IMR-90 (cell line): ENCODE measurements around the gene REV3L. TPM values are rescaled to one million over a fixed set of nuclear protein-coding genes. Genes with fewer than 3 reads are reported as not detected.
"Not testable (repeated sequence)": the region's sequence is repeated elsewhere in the genome, so short reads cannot be mapped to it uniquely, and the experiment has no call there.

ENCODE experiments used
- ATAC-seq: fragments of 200-7000 bp; cut with Tn5 transposase; 2 replicates; pipeline ENCODE4 v1.9.1; 2020; ENCODE audit warnings: low read depth, mild to moderate bottlenecking, moderate library complexity
- BruUV-seq: library from RNA; stranded (reverse); fragments of 400-500 nt; replicated peaks from 2 replicates; lab custom pipeline; 2021; lab: Mats Ljungman, UMichigan
- CTCF ChIA-PET: fragments of 300-600 bp; formaldehyde crosslinking; extraction: SDS; loops from one replicate; lab custom pipeline; 2021; ENCODE audit warnings: antibody characterized with exemption; lab: Yijun Ruan, JAX
- POLR2A ChIA-PET: fragments of 300-600 bp; sonication (Branson Sonifier 250); formaldehyde crosslinking; loops from one replicate; lab custom pipeline; 2022; ENCODE audit warnings: antibody characterized with exemption; ENCODE audit not compliant: unreplicated experiment; lab: Charles Lee
- DNase-seq: peaks from one replicate; pipeline ENCODE4 v3.0.0; 2013
- H2AFZ ChIP-seq: replicated peaks from 2 replicates; pipeline ENCODE3; 2013; ENCODE audit warnings: low read length, mild to moderate bottlenecking; ENCODE audit not compliant: poor library complexity
- H2AK5ac ChIP-seq: 2 replicates; pipeline ENCODE4 v1.6.1; 2013; ENCODE audit warnings: low read depth, low read length, inconsistent platforms
- H2AK9ac ChIP-seq: replicated peaks from 2 replicates; pipeline ENCODE3; 2013; ENCODE audit warnings: mild to moderate bottlenecking, low read depth, low read length, moderate library complexity; ENCODE audit not compliant: poor library complexity
- H2BK120ac ChIP-seq: 2 replicates; pipeline ENCODE4 v1.6.1; 2013; ENCODE audit warnings: low read depth, low read length, inconsistent platforms
- H2BK15ac ChIP-seq: 3 replicates; pipeline ENCODE4 v1.6.1; 2013; ENCODE audit warnings: low read depth, low read length, inconsistent platforms
- H2BK20ac ChIP-seq: 2 replicates; pipeline ENCODE4 v1.6.1; 2013; ENCODE audit warnings: low read depth, mild to moderate bottlenecking, inconsistent platforms, low read length, moderate library complexity
- H2BK5ac ChIP-seq: 2 replicates; pipeline ENCODE4 v1.6.1; 2013; ENCODE audit warnings: mild to moderate bottlenecking, low read depth, low read length, inconsistent platforms; ENCODE audit not compliant: poor library complexity, severe bottlenecking
- H3K14ac ChIP-seq: replicated peaks from 2 replicates; pipeline ENCODE4 v1.6.1; 2013; ENCODE audit warnings: low read depth, low read length, inconsistent platforms
- H3K18ac ChIP-seq: 2 replicates; pipeline ENCODE4 v1.6.1; 2013; ENCODE audit warnings: low read depth, low read length, control low read depth
- H3K23ac ChIP-seq: 2 replicates; pipeline ENCODE4 v1.6.1; 2013; ENCODE audit warnings: low read depth, low read length, inconsistent platforms
- H3K27ac ChIP-seq: 2 replicates; pipeline ENCODE4 v1.5.1; 2013; ENCODE audit warnings: mild to moderate bottlenecking, control low read depth, low read length; ENCODE audit not compliant: insufficient read depth
- H3K27me3 ChIP-seq: 2 replicates; pipeline ENCODE4 v1.6.1; 2013; ENCODE audit warnings: low read length; ENCODE audit not compliant: control insufficient read depth, insufficient read depth
- H3K36me3 ChIP-seq: 2 replicates; pipeline ENCODE4 v1.6.1; 2013; ENCODE audit warnings: low read length, mixed read lengths; ENCODE audit not compliant: control insufficient read depth, insufficient read depth
- H3K4ac ChIP-seq: 2 replicates; pipeline ENCODE4 v1.6.1; 2013; ENCODE audit warnings: low read depth, low read length, inconsistent platforms
- H3K4me1 ChIP-seq: 2 replicates; pipeline ENCODE4 v1.6.1; 2013; ENCODE audit warnings: low read length, mixed read lengths; ENCODE audit not compliant: control insufficient read depth, insufficient read depth
- H3K4me2 ChIP-seq: 2 replicates; pipeline ENCODE4 v1.6.1; 2013; ENCODE audit warnings: low read depth, mild to moderate bottlenecking, control low read depth, low read length, moderate library complexity
- H3K4me3 ChIP-seq: 2 replicates; pipeline ENCODE4 v1.5.1; 2013; ENCODE audit warnings: low read depth, mild to moderate bottlenecking, control low read depth, low read length, moderate library complexity; ENCODE audit not compliant: insufficient read depth
- H3K56ac ChIP-seq: 2 replicates; pipeline ENCODE4 v1.6.1; 2013; ENCODE audit warnings: low read length, inconsistent platforms; ENCODE audit not compliant: insufficient read depth; ENCODE audit errors: extremely low read depth
- H3K79me1 ChIP-seq, 2 experiments: 2 replicates each; pipeline ENCODE4 v1.6.1; 2013; ENCODE audit warnings: low read length in 2 of 2, inconsistent platforms in 1 of 2, low read depth in 1 of 2
- H3K9ac ChIP-seq: 2 replicates; pipeline ENCODE4 v1.6.1; 2013; ENCODE audit warnings: low read depth, low read length, control low read depth
- H3K9me1 ChIP-seq: 2 replicates; pipeline ENCODE4 v1.6.1; 2013; ENCODE audit warnings: low read length, inconsistent platforms; ENCODE audit not compliant: insufficient read depth
- H3K9me3 ChIP-seq: 2 replicates; pipeline ENCODE4 v1.6.1; 2013; ENCODE audit warnings: low read length; ENCODE audit not compliant: control insufficient read depth, insufficient read depth
- H4K20me1 ChIP-seq: 2 replicates; pipeline ENCODE4 v1.6.1; 2013; ENCODE audit warnings: low read length, inconsistent platforms; ENCODE audit not compliant: insufficient read depth
- H4K5ac ChIP-seq: 2 replicates; pipeline ENCODE4 v1.6.1; 2013; ENCODE audit warnings: mild to moderate bottlenecking, low read depth, low read length, control low read depth
- H4K8ac ChIP-seq, 2 experiments: 2 replicates each; pipeline ENCODE4 v1.6.1; 2013; ENCODE audit warnings: low read depth in 2 of 2, low read length in 2 of 2, control low read depth in 1 of 2, inconsistent platforms in 1 of 2
- H4K91ac ChIP-seq: 2 replicates; pipeline ENCODE4 v1.6.1; 2013; ENCODE audit warnings: low read depth, low read length, inconsistent platforms; ENCODE audit not compliant: insufficient read depth
- CEBPB ChIP-seq: IDR thresholded peaks from 2 replicates; pipeline ENCODE4 v1.6.1; 2012; ENCODE audit warnings: low read depth, low read length, improper control_type of control experiment
- CTCF ChIP-seq: conservative IDR thresholded peaks from 2 replicates; pipeline ENCODE4 v1.5.1; 2012; ENCODE audit warnings: mild to moderate bottlenecking, low read depth, low read length, improper control_type of control experiment
- MAFK ChIP-seq: IDR thresholded peaks from 2 replicates; pipeline ENCODE4 v1.6.1; 2012; ENCODE audit warnings: low read depth, low read length, improper control_type of control experiment
- NFE2L2 ChIP-seq: fragments of 150-350 bp; IDR thresholded peaks from 2 replicates; pipeline ENCODE4 v1.6.1; 2016; ENCODE audit warnings: low read depth, mild to moderate bottlenecking, low read length
- POLR2A ChIP-seq: IDR thresholded peaks from 2 replicates; pipeline ENCODE4 v1.6.1; 2012; ENCODE audit warnings: mild to moderate bottlenecking, low read depth, low read length
- RCOR1 ChIP-seq: IDR thresholded peaks from 2 replicates; pipeline ENCODE4 v1.6.1; 2012; ENCODE audit warnings: mild to moderate bottlenecking, low read length, improper control_type of control experiment; ENCODE audit not compliant: insufficient replicate concordance
- WGBS, 2 experiments: methylation state at CpG; one replicate each; pipeline versions ENCODE4 v1.1.5 to v1.1.7; 2013; ENCODE audit warnings: missing lambda C conversion rate in 2 of 2; ENCODE audit not compliant: insufficient read length in 1 of 2; ENCODE audit errors: extremely low coverage in 2 of 2; 5-methylcytosine and 5-hydroxymethylcytosine counted together
- dilution Hi-C: fragments of 300-500 bp; cut with HindIII; formaldehyde crosslinking; loops from one replicate; pipeline ENCODE4 v1.14.3; 2018; ENCODE audit warnings: low sequenced_read_pairs; ENCODE audit not compliant: unreplicated experiment
- in situ Hi-C: fragments of 300-500 bp; cut with MboI; formaldehyde crosslinking; loops from 3 replicates; pipeline ENCODE4 v1.14.3; 2019; ENCODE audit warnings: low sequenced_read_pairs, inconsistent platforms, mixed read lengths
- intact Hi-C: fragments of 100-400 bp; cut with micrococcal nuclease; formaldehyde crosslinking; loops from 2 replicates; pipeline ENCODE4 v1.10.0; 2022
- polyA plus RNA-seq, 3 experiments: library from polyadenylated mRNA; depleted of rRNA; stranded (reverse); fragments of >200 nt; gene quantifications; 2 replicates each; pipeline ENCODE4 v1.2.3, GENCODE V29; 2012; ENCODE audit warnings: low replicate concordance in 1 of 3
- total RNA-seq: library from RNA; depleted of rRNA; stranded (reverse); fragments of >200 nt; gene quantifications from 2 replicates; pipeline ENCODE4 v1.2.3, GENCODE V29; 2012

The REV3L gene
- total and polyA plus RNA-seq, 2 of the 4 experiments (the other 2 are of a cell fraction) = 7.4 to 15.4 TPM

GRCh38 chr6:111477481-111477938 is 5.5 kb downstream of the REV3L start:
- Histone ChIP-seq H3K4ac (peak overlapping the region; percentile 12; the same call in 1 of the 2 replicates), H3K23ac (peak overlapping the region; percentile 75), H2BK15ac (peak overlapping the region; percentile 51), H4K8ac (peak overlapping the region in 1 of 2 experiments; percentile 29; a peak in 1 of 4 replicates), H3K27me3 (no peaks in the 10 kb centered on the region), H3K18ac (peak overlapping the region; percentile 60; the same call in 1 of the 2 replicates), H3K14ac (peak overlapping the region; percentile 56; the same call in 1 of the 2 replicates), H3K9me3 (no peaks in the 10 kb centered on the region), H2BK20ac (peak overlapping the region; percentile 3; the same call in 1 of the 2 replicates), H4K20me1 (peaks cover 45% of the 10 kb centered on the region), H3K9ac (no peak overlapping the region), H3K79me1 (peaks cover 7 to 54% of the 10 kb centered on the region in 2 experiments; a peak in 2 of 4 replicates), H3K4me2 (peak overlapping the region; percentile 28), H3K27ac (peak overlapping the region; percentile 40; the same call in 1 of the 2 replicates), H3K4me1 (peaks cover 8% of the 10 kb centered on the region), H2BK5ac (no peak overlapping the region), H3K4me3 (no peak overlapping the region), H3K9me1 (peaks cover 11% of the 10 kb centered on the region), H2AFZ (no peak overlapping the region), H2AK5ac (peak overlapping the region; percentile 61), H4K5ac (no peak overlapping the region), H3K56ac (no peak overlapping the region), H2AK9ac (no peak overlapping the region), H4K91ac (no peak overlapping the region), H2BK120ac (peak overlapping the region; percentile 2; the same call in 1 of the 2 replicates), H3K36me3 (no peaks in the 10 kb centered on the region)
- CTCF ChIA-PET = interaction anchor here (1.6 to 1.8 kb wide), 2 partner anchors 94 to 117 kb away, joined by 4 to 5 read pairs; no protein-coding TSS in a partner anchor
- WGBS, 2 experiments = 67% methylated on average over 1 of the region's 1 CpG; no CpG with 5 or more reads in 1 of the 2 experiments
- DNase-seq (no peak), ATAC-seq (no peak)
- TF ChIP-seq CEBPB = peak; percentile 43; the same call in 1 of the 2 replicates
- TF ChIP-seq RCOR1 = no peak
- TF ChIP-seq CTCF = no peak
- TF ChIP-seq POLR2A = no peak
- no peak for TF ChIP-seq NFE2L2
- no peak for TF ChIP-seq MAFK
- BruUV-seq = no TSS peak
- in situ Hi-C loops (no loop called here), intact Hi-C loops (loop anchor here (5.0 kb wide), 1 partner anchor 60 kb away; no protein-coding TSS in a partner anchor), dilution Hi-C loops (no loop called here)
- POLR2A ChIA-PET = no interaction called here

GRCh38 chr6:111476061-111476460 is 7.0 kb downstream of the REV3L start:
- POLR2A ChIA-PET, H4K91ac ChIP-seq, H2BK120ac ChIP-seq, H3K36me3 ChIP-seq, H3K4me3 ChIP-seq, H3K27me3 ChIP-seq, H3K9ac ChIP-seq, H3K18ac ChIP-seq, ATAC-seq, H3K23ac ChIP-seq, DNase-seq, H2BK15ac ChIP-seq, H2BK20ac ChIP-seq, H2AK9ac ChIP-seq, H3K9me3 ChIP-seq, H3K56ac ChIP-seq, H3K27ac ChIP-seq, BruUV-seq, H2AK5ac ChIP-seq, H2BK5ac ChIP-seq, H3K4ac ChIP-seq, H2AFZ ChIP-seq, H3K4me2 ChIP-seq, H4K5ac ChIP-seq, dilution Hi-C loops, CTCF ChIA-PET, H3K4me1 ChIP-seq, H3K14ac ChIP-seq, H4K8ac ChIP-seq, in situ Hi-C loops: not testable (repeated sequence)
- no CpG with 5 or more reads among the region's 3 CpGs for WGBS, 2 experiments
- peaks cover 37% of the 10 kb centered on the region for H4K20me1 ChIP-seq
- intact Hi-C loops = loop anchor here (5.0 kb wide), 1 partner anchor 59 kb away; no protein-coding TSS in a partner anchor
- peaks cover 11 to 50% of the 10 kb centered on the region in 2 experiments; a peak in 3 of 4 replicates for H3K79me1 ChIP-seq
- peaks cover 11% of the 10 kb centered on the region for H3K9me1 ChIP-seq
